ENCODE measurements around the gene PRPF8.

The PRPF8 gene

DNA sequence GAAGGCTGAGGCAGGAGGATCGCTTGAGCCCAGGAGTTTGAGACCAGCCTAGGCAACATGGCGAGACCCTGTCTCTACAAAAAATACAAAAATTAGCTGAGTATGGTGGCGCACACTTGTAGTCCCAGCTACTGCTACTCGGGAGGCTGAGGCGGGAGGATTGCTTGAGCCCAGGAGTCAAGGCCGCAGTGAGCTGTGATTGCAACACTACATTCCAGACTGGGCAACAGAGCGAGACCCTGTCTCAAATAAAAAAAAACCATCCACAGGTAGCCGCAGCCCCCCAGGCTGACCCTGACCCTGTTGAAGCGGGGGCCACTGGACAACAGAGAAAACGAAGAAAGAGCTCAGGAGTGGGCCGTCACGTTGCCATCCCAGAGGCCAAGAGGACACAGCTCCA, 60.0 kb downstream of the PRPF8 start:
- DNase-seq, result no peak

- DNase-seq, result no peak
Observed at GRCh38 chr17:1623057-1623630, 61.5 kb downstream of the PRPF8 start.

DNA sequence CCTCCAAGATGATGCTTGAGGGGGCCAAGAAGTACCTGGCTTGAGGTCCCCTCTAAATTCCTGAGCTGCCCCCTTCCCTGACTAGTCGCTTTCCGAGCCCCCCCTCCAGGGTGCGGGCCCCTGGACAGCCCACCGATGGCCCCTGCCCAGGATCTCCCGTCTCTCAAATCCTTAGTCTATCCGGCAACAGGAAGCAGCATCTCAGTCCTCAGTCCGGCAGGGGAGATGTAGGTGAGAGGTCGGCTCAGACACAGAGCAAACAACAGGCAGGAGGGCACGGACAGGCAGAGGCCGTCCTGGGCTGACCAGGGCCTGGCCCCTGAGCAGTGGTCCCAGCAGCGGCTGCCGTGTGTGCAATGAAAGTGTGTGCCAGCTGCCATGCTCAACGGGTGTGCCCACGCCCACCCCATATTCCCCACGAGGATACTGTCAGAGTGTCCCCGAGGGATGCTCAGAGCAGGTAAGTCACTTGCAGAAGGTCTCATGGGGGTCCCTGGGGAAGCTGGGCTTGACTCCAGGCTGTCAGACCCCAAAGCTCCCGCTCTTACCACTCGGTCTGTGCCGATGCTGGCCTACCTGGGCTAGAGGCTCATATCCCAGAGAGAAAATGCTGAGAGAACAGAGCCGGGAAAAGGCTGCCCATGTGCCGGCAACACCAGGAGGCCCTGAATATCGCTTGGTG, 63.3 kb downstream of the PRPF8 start:
- DNase-seq, result no peak

DNA sequence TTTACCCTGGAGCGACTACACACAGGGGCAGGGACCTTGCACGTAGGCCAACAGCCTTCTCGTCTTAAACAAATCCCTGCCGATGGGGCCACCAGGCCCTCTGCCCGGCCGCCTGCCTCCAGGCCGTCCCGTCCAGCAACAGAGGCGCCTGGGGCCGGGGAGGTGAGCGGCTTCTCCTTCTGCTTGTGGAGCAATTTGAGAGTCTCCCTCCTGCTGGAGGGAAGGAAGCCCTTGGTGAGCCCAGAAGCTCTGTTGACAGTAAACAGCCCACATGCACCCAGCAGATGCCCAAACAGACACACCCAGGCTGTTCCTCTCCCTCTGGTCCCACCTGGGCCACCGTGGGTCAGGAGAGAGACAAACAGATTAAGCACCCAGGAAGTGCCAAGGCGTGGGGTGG, 64.2 kb downstream of the PRPF8 start:
- no peak for DNase-seq

DNA sequence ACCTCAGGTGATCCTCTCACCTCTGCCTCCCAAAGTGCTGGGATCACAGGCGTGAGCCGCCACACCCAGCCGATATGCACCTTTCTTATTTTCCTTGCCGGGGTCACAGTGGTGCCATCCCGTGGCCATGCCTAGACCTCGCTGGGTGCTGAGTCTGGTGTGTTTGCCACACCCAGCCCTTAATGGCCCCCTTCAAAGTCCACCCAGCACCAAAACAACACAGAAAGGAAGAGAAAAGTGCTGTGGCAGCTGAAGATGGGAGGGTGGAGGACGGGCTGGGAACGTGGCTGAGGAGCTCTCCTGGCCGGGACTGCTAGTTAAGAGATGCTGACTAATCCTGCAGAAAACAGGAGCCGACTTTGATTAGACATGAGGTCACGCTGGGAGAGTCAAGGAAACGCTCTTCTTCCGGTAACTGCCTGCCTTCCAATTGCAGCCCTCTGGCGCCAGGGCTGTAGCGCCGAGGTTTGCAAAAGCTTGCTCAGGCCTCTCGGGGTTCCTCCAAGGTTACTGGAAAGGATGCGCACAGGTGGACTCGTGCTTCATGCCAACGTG, 67.0 kb downstream of the PRPF8 start:
- no peak for DNase-seq

DNA sequence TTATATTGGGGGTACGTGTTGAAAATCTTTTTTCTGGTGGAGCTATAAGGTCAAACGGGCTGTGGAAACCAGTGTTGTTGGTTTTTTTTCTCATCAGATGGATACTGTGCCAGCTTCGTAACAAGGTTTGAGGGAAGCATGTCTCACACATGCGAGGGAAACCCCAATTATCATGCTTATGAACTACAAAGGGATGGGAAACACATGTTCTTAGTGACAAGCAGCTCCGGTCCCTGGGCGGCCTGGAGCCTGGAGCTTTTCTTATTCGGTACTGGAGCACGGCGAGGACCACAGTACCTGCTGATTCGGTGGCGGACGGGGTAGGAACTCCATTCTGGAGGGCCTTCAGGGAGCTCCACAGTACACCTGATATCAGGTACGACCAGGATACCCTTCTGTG, 68.6 kb downstream of the PRPF8 start:
- no peak for DNase-seq

DNA sequence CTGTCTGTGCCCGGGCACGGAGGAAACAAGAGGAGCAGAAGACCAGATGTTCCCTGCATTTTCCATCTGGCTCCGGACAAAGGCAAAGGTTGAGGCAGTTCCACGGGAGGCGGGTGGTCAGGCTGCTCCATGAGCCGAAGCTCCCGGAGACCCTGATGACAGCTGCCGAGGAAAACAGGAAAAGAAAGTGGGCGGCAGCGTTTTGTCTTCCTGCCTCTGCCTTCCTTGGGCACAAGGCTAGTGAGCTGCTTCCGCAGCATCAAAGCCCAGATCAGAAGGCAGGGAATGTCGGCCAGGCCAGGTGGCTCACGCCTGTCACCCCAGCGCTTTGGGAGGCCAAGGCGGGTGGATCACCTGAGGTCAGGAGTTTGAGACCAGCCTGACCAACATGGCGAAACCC, 72.3 kb downstream of the PRPF8 start:
- DNase-seq, result no peak

GRCh38 chr17:1611715-1612114, 73.0 kb downstream of the PRPF8 start:
- no peak for DNase-seq

DNA sequence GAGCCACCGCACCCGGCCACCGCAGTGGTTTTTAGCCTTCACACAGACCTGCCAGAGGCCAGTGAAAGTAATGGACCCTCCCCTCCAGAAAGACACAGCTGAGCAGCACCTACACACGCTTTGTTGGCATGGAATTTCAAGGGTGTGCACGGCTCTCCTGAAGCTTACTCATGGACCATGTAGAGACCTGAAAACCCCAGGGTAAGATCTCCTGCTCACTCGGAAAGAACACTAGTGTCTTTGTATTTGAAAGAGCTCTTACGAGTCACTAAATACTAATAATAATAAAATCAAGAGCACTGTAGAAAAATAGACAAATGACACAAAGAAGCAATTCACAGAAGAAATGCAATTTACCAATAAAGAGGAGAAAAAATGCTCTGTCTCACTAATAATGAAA, 76.0 kb downstream of the PRPF8 start:
- DNase-seq, result no peak

GRCh38 chr17:1607971-1608320, 76.7 kb downstream of the PRPF8 start:
- no peak for DNase-seq

DNA sequence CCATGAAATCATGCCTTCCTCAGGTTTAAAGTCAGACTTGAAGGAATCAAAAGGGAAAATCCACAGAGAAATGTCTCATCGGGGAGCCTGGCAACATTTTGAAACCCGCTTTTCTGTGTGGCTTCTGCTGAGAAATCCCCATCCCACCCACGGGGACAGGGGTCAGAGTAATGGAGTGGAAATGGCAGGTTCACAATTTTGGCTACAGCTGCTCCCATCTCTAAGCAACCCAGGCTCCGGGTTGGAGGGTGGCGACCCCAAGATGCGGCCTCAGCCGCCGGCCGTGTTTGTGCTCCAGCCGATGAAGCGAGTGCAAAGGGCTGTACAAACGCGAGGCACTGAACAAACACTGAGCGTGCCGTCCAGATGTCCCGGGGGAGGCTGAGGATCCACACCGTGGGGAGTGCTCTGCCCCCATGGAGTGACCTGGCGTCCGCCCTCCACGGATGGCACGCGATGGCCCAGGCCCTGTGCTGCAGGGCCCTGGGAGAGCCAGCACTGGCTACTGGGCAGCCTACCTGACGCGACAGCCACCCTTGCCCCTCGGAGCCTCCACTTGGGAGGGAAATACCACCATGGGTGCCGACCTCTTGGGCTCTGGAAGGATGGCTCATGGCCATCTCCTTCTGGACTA, 78.2 kb downstream of the PRPF8 start:
- no peak for DNase-seq

DNA sequence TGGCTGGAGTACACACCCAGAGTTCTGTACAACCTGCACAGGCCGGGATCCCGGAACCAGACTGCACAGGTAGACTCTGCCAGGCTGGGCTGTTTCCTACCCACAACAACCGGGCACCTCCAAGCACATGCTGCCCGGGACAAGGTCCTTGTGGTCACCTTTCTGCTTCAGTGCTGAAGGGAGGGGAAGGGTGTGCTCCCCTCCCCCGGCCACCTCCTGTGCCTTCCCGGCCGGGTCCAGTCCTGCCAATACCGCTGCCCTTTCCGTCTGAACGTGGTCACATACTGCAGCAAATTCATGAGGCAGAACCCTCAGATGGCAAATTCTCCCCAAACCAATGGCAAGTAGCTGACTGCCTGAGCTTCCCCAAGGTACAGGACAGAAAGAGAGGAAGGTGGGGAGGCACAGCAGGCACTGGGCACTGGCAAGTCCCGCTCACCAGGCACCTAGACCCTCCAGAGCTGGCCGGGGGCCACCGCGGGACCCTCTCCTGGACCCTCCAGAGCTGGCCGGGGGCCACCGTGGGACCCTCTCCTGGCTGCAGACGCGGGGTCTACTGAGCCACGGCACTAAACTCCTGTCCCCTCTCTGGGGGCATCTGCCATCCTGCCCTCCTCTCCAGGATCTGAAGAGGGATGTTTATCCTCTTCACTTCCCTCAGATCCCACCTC, 78.9 kb downstream of the PRPF8 start:
- no peak for DNase-seq

DNA sequence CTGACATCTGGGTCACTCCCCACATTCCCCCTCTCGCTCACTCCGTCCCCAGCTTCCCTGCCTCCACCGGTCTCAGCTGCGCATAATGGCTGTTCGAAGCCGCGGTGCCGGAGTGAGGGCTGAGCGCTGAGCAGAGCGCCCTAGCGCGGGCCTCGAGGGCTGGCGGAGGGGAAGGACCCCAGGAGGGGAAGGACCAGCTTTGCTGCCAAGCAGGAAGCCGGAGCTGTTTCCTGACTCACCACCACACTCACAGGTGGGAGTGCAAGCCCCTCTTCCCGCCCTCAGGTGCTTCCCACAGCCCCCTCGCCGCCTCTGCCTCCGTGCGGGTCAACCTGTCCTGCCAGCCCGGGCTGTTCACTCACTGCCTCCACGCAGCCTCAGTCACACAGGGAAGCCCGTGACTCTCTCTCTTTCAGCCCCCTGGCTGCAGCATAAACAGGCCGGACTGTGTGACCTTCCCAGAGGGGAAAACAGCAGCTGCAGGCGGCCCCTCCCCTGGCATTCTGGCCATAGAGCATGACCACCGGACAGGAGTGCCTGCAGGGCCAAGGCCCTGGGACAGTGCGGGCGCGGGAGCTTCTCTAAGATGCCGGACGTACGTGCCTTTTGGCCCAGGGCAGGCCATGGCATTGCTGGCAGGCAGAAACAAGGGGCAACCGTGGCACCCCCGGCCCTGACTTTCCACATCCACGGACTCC, 79.7 kb downstream of the PRPF8 start:
- no peak for DNase-seq

DNA sequence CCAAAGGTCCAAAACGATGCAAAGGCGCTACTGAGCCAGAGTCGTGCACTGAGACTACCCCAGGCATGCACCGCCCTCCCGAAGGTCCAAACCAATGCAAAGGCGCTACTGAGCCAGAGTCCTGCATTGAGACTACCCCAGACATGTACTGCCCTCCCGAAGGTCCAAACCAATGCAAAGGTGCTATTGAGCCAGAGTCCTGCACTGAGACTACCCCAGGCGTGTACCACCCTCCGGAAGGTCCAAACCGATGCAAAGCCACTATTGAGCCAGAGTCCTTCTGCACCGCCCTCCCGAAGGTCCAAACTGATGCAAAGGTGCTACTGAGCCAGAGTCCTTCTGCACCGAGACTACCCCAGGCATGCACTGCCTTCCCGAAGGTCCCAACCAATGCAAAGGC, 83.1 kb downstream of the PRPF8 start:
- no peak for DNase-seq

Data from RPMI8226 (cell line).